GM19397 (cell line): ENCODE data around the gene GNAL.
A peak's percentile ranks its signal among the peaks of the same experiment; 100 is the strongest.
"Not testable (repeated sequence)": the region's sequence is repeated elsewhere in the genome, so short reads cannot be mapped to it uniquely, and the experiment has no call there.

Source experiments
- ATAC-seq: cut with Tn5 transposase; IDR thresholded peaks from one replicate; pipeline ENCODE4 v1.9.1; 2021; ENCODE audit warnings: mild to moderate bottlenecking, moderate library complexity; ENCODE audit not compliant: unreplicated experiment

Gene GNAL

GRCh38 chr18:11844436-11844835 is 155.4 kb downstream of the GNAL start:
- no peak for ATAC-seq

DNA sequence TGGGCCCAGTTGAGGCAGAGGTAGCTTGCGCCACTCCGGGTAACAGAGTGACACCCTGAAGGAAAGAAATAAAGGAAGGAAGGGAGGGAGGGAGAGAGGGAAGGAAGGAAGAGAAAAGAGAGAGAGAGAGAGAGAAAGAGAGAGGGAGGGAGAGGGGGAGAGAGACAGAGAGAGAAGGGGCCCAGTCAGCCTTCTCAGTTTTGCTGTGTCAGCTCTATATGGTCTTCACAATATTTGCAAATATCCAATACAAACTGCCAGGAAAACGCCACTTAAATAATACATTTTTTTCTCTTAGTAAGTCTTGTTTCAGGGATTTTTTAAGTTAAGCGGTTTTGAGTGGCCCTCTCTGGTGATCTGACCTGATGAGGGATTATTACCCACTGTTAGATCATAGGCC is 156.6 kb downstream of the GNAL start:
- no peak for ATAC-seq

DNA sequence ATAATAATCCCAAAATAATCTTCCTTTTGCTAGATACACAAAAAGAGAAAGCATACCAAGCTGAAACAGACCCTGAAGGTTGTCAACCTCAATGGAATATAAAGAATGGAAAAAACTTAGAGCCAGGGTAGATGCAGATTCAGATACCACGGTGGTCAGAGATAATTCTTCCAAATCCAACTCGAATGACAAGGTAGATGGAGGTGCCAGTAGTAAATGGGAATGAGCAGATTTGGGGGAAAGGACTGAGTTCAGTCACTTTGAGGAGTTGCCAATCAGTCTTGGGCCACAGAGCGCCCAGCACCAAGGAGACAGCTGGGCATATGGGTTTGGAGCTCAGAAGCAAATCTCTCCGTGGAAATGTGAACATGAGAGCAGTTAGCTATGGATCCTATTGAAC is 158.7 kb downstream of the GNAL start:
- ATAC-seq, result no peak

- ATAC-seq, result no peak
Observed at GRCh38 chr18:11849279-11849678, 160.2 kb downstream of the GNAL start.

- no peak for ATAC-seq
Observed at GRCh38 chr18:11849841-11850634, 161.0 kb downstream of the GNAL start.

DNA sequence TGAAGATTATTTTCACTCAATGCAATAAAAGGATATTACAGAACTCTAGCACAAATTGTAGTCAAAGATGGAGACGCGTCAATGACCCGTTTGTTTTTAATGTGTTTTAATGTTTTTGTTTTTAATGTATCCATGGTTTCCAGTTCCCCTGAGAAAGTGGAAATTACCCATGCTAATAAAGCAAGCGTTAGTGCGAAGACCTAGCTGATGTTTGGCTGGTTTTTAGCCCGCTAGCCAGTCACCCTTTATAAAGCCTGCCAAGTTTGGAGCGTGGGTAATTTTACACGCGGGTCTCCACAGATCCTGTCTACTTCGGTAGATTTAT is 161.7 kb downstream of the GNAL start:
- peak; percentile 32 for ATAC-seq

- ATAC-seq, result peak; percentile 95
Observed at GRCh38 chr18:11851146-11851805, 162.2 kb downstream of the GNAL start, which contains the start of gene CHMP1B. TSS of gene CHMP1B (plus strand) at chr18:11851413. CDS start at chr18:11851512, 99 bp downstream.

DNA sequence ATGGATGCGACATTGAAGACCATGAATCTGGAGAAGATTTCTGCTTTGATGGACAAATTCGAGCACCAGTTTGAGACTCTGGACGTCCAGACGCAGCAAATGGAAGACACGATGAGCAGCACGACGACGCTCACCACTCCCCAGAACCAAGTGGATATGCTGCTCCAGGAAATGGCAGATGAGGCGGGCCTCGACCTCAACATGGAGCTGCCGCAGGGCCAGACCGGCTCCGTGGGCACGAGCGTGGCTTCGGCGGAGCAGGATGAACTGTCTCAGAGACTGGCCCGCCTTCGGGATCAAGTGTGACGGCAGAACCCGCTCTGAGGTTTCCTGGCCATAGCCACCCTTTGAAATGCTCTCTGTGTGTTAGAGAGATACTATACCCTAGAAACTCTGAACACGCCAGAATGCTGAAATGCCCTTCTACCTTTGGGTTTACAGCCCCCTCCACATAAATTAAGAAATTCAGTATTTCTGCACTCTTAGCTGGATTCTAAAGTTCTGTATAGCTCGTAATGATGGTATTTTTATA is 162.8 kb downstream of the GNAL start:
- no peak for ATAC-seq

- ATAC-seq, result not testable (repeated sequence)
Observed at GRCh38 chr18:11854554-11854953, 165.5 kb downstream of the GNAL start.

DNA sequence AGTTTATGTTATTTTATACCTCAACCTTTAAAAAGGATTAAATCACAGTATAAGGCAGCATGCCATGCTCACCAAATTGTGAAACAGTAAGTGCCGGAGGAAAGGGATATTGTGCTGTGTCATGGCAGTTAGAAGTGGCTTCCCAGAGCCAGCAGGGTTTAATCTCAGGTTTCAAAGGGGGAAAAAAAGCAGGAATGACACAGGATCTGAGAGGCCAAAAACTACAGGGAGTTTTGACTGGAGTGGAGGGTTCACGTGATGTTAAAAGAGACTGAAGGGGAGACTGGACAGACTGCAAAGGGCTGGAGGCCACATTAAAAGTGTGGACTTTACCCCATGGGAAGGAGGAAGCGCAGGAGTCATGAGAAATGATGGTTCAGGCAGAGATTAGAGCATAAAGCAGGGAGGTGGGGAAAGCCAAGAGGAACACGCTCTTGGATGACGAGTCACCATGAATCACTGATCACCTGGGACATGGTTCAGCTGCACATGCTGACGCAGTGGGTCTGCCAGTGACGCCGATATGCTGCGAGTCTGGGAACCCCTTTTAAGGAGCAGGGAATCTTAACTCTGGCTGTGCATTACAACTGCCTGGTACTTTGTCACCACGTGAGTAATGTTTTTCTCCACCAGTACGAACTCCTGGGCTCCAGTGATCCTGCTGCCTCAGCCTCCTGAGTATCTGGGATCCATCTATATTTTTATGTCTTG is 168.3 kb downstream of the GNAL start:
- no peak for ATAC-seq

DNA sequence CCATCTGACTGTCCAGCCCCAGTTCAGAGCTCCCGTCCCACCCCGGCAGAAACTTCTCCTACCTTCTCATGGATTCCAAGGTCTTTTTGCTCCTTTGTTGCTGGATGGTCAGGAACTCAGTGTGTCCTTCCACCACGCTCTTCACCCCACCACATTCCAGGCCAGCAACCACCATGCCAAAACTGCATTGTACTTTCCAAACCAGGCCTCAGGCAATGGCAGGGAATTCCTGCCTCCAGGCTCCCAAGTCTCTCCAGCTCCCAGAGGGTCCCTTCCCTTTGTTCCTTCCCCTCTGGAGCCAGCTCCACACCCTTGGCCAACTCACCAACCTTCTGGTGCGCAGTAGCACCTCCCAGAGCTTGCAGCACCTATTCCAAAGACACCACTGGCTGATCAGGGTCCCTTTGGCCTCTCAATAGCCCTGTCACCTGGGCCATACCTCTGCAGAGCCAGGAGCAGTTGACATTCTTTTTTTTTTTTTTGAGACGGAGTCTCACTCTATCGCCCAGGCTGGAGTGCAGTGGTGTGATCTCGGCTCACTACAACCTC is 170.3 kb downstream of the GNAL start:
- no peak for ATAC-seq

DNA sequence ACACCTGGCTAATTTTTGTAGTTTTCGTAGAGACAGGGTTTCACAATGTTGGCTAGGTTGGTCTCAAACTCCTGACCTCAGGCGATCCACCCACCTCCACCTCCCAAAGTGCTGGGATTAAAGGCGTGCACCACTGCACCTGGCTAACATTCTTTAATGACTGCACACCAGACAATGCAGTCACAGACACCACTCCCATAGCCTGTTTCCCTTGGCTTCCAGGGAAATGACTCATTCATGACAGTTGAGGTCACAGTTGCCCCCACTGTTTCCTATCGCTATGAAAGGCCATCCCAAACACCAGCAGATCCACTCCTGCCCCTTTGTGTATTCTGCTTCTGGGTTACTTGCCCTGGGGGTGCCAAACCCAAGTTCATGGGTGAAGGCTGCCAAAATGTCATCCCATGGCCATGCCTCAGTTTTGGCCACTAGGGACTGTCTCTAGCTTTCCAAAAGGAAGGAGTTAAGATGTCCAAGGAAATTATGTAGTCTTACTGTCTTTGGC is 170.9 kb downstream of the GNAL start:
- ATAC-seq, result no peak

- ATAC-seq, result no peak
Observed at GRCh38 chr18:11860594-11861450, 171.8 kb downstream of the GNAL start.

DNA sequence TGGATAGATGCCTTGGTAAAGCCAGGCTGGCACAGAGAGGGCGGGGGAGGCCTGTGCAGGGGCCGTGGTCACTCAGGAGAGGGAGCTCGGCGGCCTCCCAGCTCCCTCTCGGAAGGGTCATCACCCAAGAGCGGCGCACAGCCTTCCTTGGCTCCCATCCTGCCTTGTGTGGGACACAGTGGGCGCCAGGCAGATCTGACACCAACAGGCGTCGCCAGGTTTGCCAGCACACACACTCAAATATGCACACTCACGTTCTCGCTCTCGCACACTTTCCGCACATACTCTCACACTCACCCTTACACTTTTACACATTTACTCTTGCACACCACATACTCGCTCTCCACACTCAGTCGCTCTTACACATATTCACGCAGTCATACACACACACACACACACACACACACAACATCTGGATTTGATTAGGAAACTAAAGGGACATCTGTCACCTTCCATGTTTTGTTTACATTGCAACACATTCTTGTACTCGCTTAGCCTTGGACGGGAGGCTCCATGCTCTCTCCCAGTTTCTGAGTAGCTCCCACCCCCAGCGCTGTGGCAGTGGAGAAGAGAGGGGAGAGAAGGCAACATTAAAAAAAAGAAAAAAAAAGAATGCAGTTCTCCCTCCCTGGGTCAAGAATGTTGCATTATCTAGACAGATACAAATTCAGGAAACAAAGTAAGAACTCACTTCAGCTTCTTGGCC is 172.7 kb downstream of the GNAL start:
- no peak for ATAC-seq

- ATAC-seq, result no peak
Observed at GRCh38 chr18:11862468-11863137, 173.5 kb downstream of the GNAL start.

- no peak for ATAC-seq
Observed at GRCh38 chr18:11864471-11864870, 175.4 kb downstream of the GNAL start.

DNA sequence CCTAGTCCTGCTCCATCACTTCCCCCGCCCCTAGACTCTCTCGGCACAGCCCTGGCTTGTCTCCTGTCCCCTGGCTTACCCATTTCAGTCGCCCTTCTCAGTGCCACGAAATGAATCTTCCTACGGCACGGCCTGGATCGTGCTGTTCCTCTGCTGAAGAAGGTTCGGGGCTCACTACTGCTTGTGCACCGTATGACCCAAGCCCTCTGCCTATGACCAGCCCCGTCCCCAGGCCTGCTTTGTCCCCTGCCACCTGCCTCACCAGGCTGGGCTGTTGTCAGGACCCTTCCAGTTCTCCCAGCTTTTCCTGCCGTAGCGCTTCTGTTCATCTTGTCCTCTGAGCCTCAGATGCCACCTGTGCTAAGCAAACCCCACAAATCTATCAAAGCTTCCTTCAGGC is 176.0 kb downstream of the GNAL start:
- no peak for ATAC-seq

DNA sequence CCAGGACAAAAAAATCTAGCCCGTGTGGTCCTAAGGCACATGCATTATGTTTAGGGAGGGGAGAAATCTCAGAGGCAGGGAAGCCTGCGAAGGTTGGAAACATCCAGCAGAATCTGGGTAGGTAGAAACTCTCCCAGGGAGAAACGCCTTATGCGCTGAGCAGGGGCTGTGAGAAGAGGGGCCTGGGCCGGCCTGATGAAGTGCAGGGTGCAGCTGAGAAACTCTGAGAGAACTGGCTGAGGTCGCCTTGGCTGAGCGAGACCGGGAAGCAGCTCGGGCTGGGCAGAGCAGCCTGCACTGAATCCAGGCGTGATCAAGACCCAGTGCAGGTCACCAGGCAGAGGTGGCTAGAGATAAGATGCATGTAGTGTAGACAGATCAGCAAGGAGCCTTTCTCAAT is 177.3 kb downstream of the GNAL start:
- ATAC-seq, result no peak

- ATAC-seq, result no peak
Observed at GRCh38 chr18:11866764-11867163, 177.7 kb downstream of the GNAL start.
